ENCODE data around the gene MUC5AC. TPM values are rescaled to one million over a fixed set of nuclear protein-coding genes. Genes with fewer than 3 reads are reported as not detected.

The MUC5AC gene
- total RNA-seq, 4 donors from 2014 or later = not detected

- Histone ChIP-seq H3K4me3 (no peak overlapping the region), H3K4me1 (peaks cover 0 to 49% (median 37%) of the 10 kb centered on the region in 4 donors), H3K27ac (peak overlapping the region in 1 of 4 donors; percentile 6), H3K36me3 (no peaks in the 10 kb centered on the region), H3K9me3 (no peaks in the 10 kb centered on the region), H3K27me3 (peaks cover 16% of the 10 kb centered on the region)
- peak; percentile 17 for DNase-seq
- TF ChIP-seq POLR2A (IDR thresholded peaks at IDR 0.05) = no peak
- peak in 1 of 3 donors; percentile 6 for TF ChIP-seq POLR2AphosphoS5 (IDR thresholded peaks at IDR 0.05)
- in situ Hi-C loops (cut with MboI; ENCODE audit: low pct_ligation_motif_present in 1 of 4, low pct_unique_long_range_greater_than_20kb in 1 of 4, low sequenced_read_pairs in 3 of 4) = no loop called here
- intact Hi-C loops (cut with DNase I; ENCODE audit: low total_unique reads) = no loop called here
- 77% methylated on average over 40 of the region's 41 CpGs; no CpG with 5 or more reads in 1 of the 2 donors for WGBS, 2 donors (ENCODE audit: low coverage in 1 of 2)
Observed at GRCh38 chr11:1226226-1226985, 68.7 kb downstream of the MUC5AC start.

GRCh38 chr11:1226986-1227550, 69.3 kb downstream of the MUC5AC start:
- peak overlapping the region in 1 of 4 donors; percentile 6 for H3K27ac ChIP-seq
- H3K4me1 ChIP-seq = peaks cover 0 to 47% (median 35%) of the 10 kb centered on the region in 4 donors
- 52% methylated on average over 19 of the region's 23 CpGs; no CpG with 5 or more reads in 1 of the 2 donors for WGBS, 2 donors (ENCODE audit: low coverage in 1 of 2)
- no peak overlapping the region for H3K4me3 ChIP-seq
- H3K36me3 ChIP-seq = no peaks in the 10 kb centered on the region
- peaks cover 12% of the 10 kb centered on the region for H3K27me3 ChIP-seq
- peak; percentile 8 for DNase-seq
- H3K9me3 ChIP-seq = no peaks in the 10 kb centered on the region
- intact Hi-C loops (cut with DNase I; ENCODE audit: low total_unique reads) = no loop called here
- in situ Hi-C loops (cut with MboI; ENCODE audit: low pct_ligation_motif_present in 1 of 4, low pct_unique_long_range_greater_than_20kb in 1 of 4, low sequenced_read_pairs in 3 of 4) = no loop called here
- TF ChIP-seq CTCF (IDR thresholded peaks at IDR 0.05) = no peak
- no peak for TF ChIP-seq POLR2AphosphoS5 (IDR thresholded peaks at IDR 0.05)
- TF ChIP-seq POLR2A (IDR thresholded peaks at IDR 0.05) = no peak
- TF ChIP-seq EP300 (IDR thresholded peaks at IDR 0.05; ENCODE audit: low read depth) = no peak

- H3K27me3 ChIP-seq = peaks cover 10% of the 10 kb centered on the region
- no peak overlapping the region for H3K27ac ChIP-seq
- 82% methylated on average over 21 of the region's 23 CpGs; no CpG with 5 or more reads in 1 of the 2 donors for WGBS, 2 donors (ENCODE audit: low coverage in 1 of 2)
- intact Hi-C loops (cut with DNase I; ENCODE audit: low total_unique reads) (no loop called here), in situ Hi-C loops (cut with MboI; ENCODE audit: low pct_ligation_motif_present in 1 of 4, low pct_unique_long_range_greater_than_20kb in 1 of 4, low sequenced_read_pairs in 3 of 4) (no loop called here)
- no peaks in the 10 kb centered on the region for H3K9me3 ChIP-seq
- H3K4me3 ChIP-seq = no peak overlapping the region
- H3K36me3 ChIP-seq = no peaks in the 10 kb centered on the region
- TF ChIP-seq POLR2AphosphoS5 (IDR thresholded peaks at IDR 0.05) (no peak), CTCF (IDR thresholded peaks at IDR 0.05) (no peak), EP300 (IDR thresholded peaks at IDR 0.05; ENCODE audit: low read depth) (no peak), POLR2A (IDR thresholded peaks at IDR 0.05) (no peak)
- H3K4me1 ChIP-seq = peaks cover 0 to 43% (median 31%) of the 10 kb centered on the region in 4 donors
- DNase-seq = peak; percentile 6
Observed at GRCh38 chr11:1227551-1228100, 69.9 kb downstream of the MUC5AC start.

- intact Hi-C loops (cut with DNase I; ENCODE audit: low total_unique reads) (no loop called here), in situ Hi-C loops (cut with MboI; ENCODE audit: low pct_ligation_motif_present in 1 of 4, low pct_unique_long_range_greater_than_20kb in 1 of 4, low sequenced_read_pairs in 3 of 4) (no loop called here)
Observed at GRCh38 chr11:1228101-1228821, 70.5 kb downstream of the MUC5AC start.

More at GRCh38 chr11:1228101-1228821, 70.5 kb downstream of the MUC5AC start:
- Histone ChIP-seq H3K4me1 (peaks cover 4 to 44% (median 35%) of the 10 kb centered on the region in 4 donors), H3K27ac (no peak overlapping the region), H3K9me3 (no peaks in the 10 kb centered on the region), H3K27me3 (peaks cover 5% of the 10 kb centered on the region), H3K36me3 (no peaks in the 10 kb centered on the region), H3K4me3 (no peak overlapping the region)
- no peak for TF ChIP-seq POLR2A (IDR thresholded peaks at IDR 0.05)
- TF ChIP-seq CTCF (IDR thresholded peaks at IDR 0.05) = no peak
- TF ChIP-seq EP300 (IDR thresholded peaks at IDR 0.05; ENCODE audit: low read depth) = no peak
- no peak for TF ChIP-seq POLR2AphosphoS5 (IDR thresholded peaks at IDR 0.05)
- peak; percentile 11 for DNase-seq
- WGBS, 2 donors (ENCODE audit: low coverage in 1 of 2) = 81% methylated on average over 20 of the region's 31 CpGs; no CpG with 5 or more reads in 1 of the 2 donors

Data from transverse colon (tissue), 4 donors.